HG02623 (cell line): ENCODE results near the gene GNAI1.
A peak's percentile ranks its signal among the peaks of the same experiment; 100 is the strongest.

ENCODE experiments used
- ATAC-seq: cut with Tn5 transposase; IDR thresholded peaks from one replicate; pipeline ENCODE4 v1.9.1; 2021; ENCODE audit warnings: moderate library complexity; ENCODE audit not compliant: unreplicated experiment

Gene GNAI1

GRCh38 chr7:80131675-80132435 lies 2.8 kb upstream of the GNAI1 start:
- no peak for ATAC-seq

GRCh38 chr7:80132594-80132993 lies 2.0 kb upstream of the GNAI1 start:
- ATAC-seq: no peak

GRCh38 chr7:80133361-80134114 lies 1.1 kb upstream of the GNAI1 start:
- ATAC-seq: no peak

DNA sequence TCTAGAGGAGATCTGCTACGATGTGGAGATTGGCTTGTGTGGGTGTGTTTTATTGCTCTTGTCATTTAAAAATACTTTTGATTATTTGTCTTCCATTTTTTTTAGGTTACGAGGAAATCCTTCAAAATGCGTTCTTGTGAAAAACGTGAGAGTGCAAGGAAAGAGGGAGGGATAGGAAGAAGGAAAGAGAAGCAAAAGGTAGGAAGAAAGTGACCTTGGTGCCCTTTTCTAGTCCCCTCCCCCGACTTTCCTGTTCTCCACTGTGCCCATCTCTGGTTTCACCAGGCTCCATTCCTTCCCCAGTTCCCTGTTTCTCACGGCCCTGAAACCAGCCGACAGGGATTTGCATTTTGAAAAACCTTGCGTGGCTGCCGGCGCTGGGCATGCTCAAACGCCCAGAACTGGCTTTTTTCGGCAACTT lies 506 bp upstream of the GNAI1 start:
- no peak for ATAC-seq

GRCh38 chr7:80135309-80136104 lies 876 bp downstream of the GNAI1 start:
- ATAC-seq: peak; percentile 27

GRCh38 chr7:80136261-80137055 lies 1.8 kb downstream of the GNAI1 start:
- no peak for ATAC-seq

DNA sequence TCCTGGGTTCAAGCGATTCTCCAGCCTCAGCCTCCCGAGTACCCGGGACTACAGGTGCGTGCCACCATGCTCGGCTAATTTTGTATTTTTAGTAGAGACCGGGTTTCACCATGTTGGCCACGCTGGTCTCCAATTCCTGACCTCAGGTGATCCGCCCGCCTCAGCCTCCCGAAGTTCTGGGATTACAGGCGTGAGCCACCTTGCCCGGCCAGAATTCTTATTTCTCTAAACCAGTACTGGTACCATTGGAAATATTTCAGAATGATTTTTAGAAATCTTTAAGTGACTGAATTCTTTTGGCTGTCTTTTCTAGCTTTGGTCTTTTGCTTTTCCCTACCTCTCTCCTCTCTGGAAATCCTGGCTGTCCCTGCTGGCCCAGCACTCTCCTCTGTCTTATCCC lies 2.8 kb downstream of the GNAI1 start:
- ATAC-seq: no peak

- no peak for ATAC-seq
Measured at GRCh38 chr7:80139236-80139635, 4.6 kb downstream of the GNAI1 start.

- ATAC-seq: no peak
Measured at GRCh38 chr7:80140388-80140787, 5.8 kb downstream of the GNAI1 start.

DNA sequence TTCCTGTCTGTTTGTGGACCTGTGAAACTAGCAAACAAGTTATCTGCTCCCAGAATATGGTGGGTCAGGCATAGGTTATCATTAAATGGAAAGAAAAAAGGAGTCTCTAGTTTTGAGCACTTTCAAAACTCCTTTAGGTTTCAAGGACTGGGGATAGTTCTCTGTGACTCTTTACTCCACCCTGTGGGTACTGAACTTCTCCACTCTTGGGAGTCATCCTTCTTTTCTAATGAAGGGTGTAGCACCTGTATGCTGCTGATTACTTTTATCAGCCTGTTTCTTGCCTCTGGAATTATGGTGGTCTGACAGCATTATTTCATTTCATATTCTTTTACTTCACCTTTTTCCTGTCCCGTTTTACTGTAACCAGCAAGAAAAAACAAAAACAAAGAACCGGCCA lies 6.7 kb downstream of the GNAI1 start:
- ATAC-seq: no peak

DNA sequence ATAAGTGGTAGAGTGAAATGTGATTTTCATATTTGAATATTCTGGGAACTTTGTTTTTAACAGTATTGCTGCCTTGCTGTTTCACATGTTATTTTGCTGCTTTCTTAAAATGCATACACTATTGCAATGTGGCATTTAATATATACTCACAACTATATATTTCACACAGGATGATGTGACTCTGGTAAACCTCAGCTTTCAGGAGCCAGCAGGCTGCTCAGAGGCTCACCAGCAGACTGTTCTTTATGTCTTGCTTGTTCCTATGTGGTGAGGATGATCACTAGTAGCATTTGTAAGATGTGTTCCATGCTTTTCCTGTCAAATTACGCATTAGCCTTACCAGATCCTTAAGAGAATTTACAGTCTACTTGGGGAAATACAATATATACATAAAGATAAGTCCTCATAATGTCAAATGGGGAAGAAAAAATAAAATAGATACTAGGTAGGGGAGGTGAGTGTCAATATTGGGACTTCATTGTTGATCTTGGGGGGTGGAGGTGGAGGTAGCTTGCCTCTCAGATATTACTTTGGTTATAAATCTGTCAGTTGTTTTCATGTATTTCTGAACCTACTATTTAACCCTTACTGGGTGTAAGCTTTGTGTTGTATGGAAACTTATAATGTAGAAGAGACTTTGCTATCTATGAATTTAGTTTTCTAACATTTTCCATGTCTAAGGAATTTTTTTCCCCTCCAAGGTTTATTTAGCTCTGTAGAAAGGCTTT lies 8.4 kb downstream of the GNAI1 start:
- no peak for ATAC-seq

DNA sequence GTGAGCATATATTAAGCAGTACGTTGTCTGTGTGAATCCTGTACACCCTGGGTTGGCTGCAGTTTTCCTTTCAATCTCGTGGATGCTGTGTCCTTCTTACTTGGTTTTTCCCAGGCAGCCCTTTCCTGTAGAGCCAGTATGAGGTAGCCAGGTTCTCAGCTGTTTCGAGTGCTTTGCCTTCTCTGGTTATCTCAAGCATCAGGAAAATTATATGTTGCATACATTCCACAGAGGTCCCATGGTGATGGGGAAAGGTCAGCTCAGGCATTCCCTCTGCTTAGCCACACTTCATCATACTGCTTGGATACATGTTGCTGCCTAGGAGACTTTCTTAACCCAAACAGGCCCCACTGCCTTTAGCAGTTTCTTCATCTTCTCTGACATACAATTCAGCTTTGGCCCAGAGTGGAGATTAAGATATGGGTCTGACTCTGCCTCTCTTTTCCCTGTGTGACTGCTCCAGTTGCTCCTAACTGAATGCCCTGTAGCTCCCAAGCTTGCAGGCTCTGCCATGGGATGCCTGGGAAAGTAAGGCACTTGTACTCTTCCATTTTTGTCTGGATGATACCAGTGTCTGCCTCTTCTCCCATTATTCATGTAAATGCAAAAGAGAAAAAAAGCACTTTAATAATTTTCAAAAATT lies 11.3 kb downstream of the GNAI1 start:
- no peak for ATAC-seq

GRCh38 chr7:80146545-80147182 lies 12.0 kb downstream of the GNAI1 start:
- ATAC-seq: no peak

DNA sequence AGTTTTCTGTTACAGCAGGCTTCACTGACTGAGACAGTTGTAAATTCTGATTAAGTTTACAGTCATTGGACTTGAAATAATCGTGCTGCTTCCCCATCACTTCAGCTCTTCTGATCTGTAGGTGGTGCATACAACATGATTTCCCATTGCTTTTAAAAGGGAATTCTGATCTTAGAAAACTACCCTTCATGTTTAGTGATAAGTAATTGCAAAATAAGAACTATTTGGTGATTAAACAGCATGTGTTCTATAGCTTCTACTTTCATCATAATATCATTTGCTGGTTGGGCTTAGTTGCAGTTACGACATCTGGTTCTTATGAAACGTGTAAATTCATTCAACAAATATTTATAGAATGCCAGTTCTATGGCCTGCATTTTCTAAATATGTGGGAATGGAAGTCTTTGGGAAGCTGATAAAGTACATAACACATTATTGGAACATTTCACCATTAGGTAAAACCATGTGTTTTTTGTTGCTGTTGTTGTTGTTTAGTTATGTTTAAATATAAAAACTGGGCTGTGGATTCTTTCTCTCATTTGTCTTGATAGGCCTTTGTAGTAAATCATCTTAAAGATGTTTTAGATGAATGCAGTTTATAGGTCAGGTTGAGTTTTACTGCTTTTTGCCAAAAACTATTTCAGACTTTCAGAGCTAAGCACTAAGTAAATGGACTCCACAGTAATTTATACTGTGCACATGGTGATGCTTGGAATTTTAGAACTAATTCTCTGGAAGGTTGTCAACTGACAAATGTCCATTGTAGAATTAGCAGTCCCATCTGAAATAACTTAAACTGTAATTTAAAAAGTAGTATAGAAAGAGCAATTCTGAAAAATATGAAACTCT lies 13.1 kb downstream of the GNAI1 start:
- no peak for ATAC-seq

DNA sequence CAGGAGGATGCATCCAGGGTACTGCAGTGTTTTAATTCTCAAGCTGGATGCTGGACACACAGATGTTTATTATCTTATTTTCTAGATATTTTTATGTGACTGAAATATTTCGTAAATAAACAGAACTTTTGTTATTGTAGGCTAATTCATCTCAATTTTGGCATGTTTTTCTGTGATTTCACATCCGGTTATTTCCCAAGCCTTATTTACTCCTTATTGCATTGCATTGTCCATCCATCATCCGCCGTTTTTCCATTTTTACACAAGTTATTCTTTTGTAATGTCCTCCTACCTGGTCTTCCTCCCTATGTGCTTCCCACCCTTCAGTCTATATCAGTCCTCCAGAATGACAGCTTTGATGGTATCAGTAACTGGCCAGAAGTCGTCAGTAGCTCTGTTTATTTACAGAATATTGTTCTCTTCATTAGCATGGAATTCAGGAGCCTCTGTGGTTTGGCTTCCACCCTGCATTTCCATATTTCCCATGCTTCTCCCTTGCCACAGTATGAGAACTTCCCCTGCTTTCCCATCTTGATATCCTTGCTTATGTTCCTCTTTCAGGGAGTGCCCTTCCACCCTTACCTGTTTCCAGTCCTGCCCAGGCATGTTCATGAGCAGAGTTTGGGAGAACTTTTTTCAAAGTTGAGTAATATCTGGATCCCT lies 16.1 kb downstream of the GNAI1 start:
- ATAC-seq: no peak

GRCh38 chr7:80151274-80151665 lies 16.6 kb downstream of the GNAI1 start:
- ATAC-seq: no peak

GRCh38 chr7:80153446-80153845 lies 18.8 kb downstream of the GNAI1 start:
- ATAC-seq: no peak
